WTC11 (cell line): ENCODE measurements around the gene PRKCE. TPM values are rescaled to one million over a fixed set of nuclear protein-coding genes. Genes with fewer than 3 reads are reported as not detected.

Experiments used
- ATAC-seq: fragments of 200-7000 bp; cut with Tn5 transposase; 2 replicates; pipeline ENCODE4 v1.10.0; 2021; ENCODE audit warnings: mild to moderate bottlenecking, moderate library complexity
- CTCF ChIA-PET: fragments of 300-600 bp; sonication (Branson Sonifier 250); formaldehyde crosslinking; loops from one replicate; lab custom pipeline; 2021; ENCODE audit warnings: antibody characterized with exemption; lab: Charles Lee
- POLR2A ChIA-PET: fragments of 350-600 bp; sonication (Branson Sonifier 250); formaldehyde crosslinking; loops from one replicate; lab custom pipeline; 2021; ENCODE audit warnings: antibody characterized with exemption; lab: Charles Lee
- DNase-seq: peaks from one replicate; pipeline ENCODE4 v3.0.0; 2021; ENCODE audit warnings: low spot score
- H3K27ac Mint-ChIP-seq: 2 replicates; pipeline ENCODE4 v1.8.0; 2021; ENCODE audit warnings: mixed read lengths
- H3K27me3 Mint-ChIP-seq: 2 replicates; pipeline ENCODE4 v1.8.0; 2021; ENCODE audit warnings: low read depth, mild to moderate bottlenecking, moderate library complexity, mixed read lengths
- H3K36me3 Mint-ChIP-seq: 2 replicates; pipeline ENCODE4 v1.8.0; 2021; ENCODE audit warnings: mixed read lengths
- H3K4me1 Mint-ChIP-seq: 2 replicates; pipeline ENCODE4 v1.8.0; 2022; ENCODE audit warnings: mixed read lengths
- H3K4me3 Mint-ChIP-seq: 2 replicates; pipeline ENCODE4 v1.8.0; 2021; ENCODE audit warnings: mild to moderate bottlenecking, moderate library complexity, mixed read lengths
- H3K9me3 Mint-ChIP-seq: 2 replicates; pipeline ENCODE4 v1.8.0; 2021; ENCODE audit warnings: mixed read lengths
- ARID4B ChIP-seq: sonication (generic); formaldehyde crosslinking; IDR thresholded peaks from 2 replicates; pipeline ENCODE4 v1.8.0; 2023; ENCODE audit warnings: missing genetic modification reagents, mild to moderate bottlenecking, borderline replicate concordance
- CREB1 ChIP-seq: sonication (generic); formaldehyde crosslinking; IDR thresholded peaks from 2 replicates; pipeline ENCODE4 v1.8.0; 2023; ENCODE audit warnings: mild to moderate bottlenecking, missing genetic modification reagents
- EMX1 ChIP-seq: fragments of 250-450 bp; sonication (Bioruptor Pico); IDR thresholded peaks from 2 replicates; pipeline ENCODE4 v1.8.0; 2021; ENCODE audit warnings: mild to moderate bottlenecking
- ETV6 ChIP-seq: sonication (generic); formaldehyde crosslinking; IDR thresholded peaks from 2 replicates; pipeline ENCODE4 v1.8.1; 2022; ENCODE audit warnings: mild to moderate bottlenecking, missing genetic modification reagents
- FOXP1 ChIP-seq: sonication (generic); formaldehyde crosslinking; IDR thresholded peaks from 2 replicates; pipeline ENCODE4 v1.8.0; 2022; ENCODE audit warnings: missing genetic modification reagents, mild to moderate bottlenecking, moderate library complexity, borderline replicate concordance
- FOXP4 ChIP-seq: sonication (generic); formaldehyde crosslinking; IDR thresholded peaks from 2 replicates; pipeline ENCODE4 v1.8.0; 2022; ENCODE audit warnings: mild to moderate bottlenecking, missing genetic modification reagents
- JAZF1 ChIP-seq: fragments of 250-450 bp; sonication (Bioruptor Pico); IDR thresholded peaks from 2 replicates; pipeline ENCODE4 v1.9.0; 2021; ENCODE audit warnings: moderate library complexity, mild to moderate bottlenecking, inconsistent platforms
- MLX ChIP-seq: sonication (generic); formaldehyde crosslinking; IDR thresholded peaks from 2 replicates; pipeline ENCODE4 v1.8.1; 2023; ENCODE audit warnings: mild to moderate bottlenecking, missing genetic modification reagents, moderate library complexity
- RELA ChIP-seq: sonication (generic); formaldehyde crosslinking; IDR thresholded peaks from 2 replicates; pipeline ENCODE4 v1.8.1; 2022; ENCODE audit warnings: missing genetic modification reagents, mild to moderate bottlenecking, borderline replicate concordance
- SP1 ChIP-seq: sonication (generic); formaldehyde crosslinking; conservative IDR thresholded peaks from 2 replicates; pipeline ENCODE4 v1.8.1; 2022; ENCODE audit warnings: missing genetic modification reagents
- ZNF121 ChIP-seq: sonication (generic); formaldehyde crosslinking; IDR thresholded peaks from 2 replicates; pipeline ENCODE4 v1.8.0; 2023; ENCODE audit warnings: missing genetic modification reagents
- ZNF219 ChIP-seq: sonication (generic); formaldehyde crosslinking; IDR thresholded peaks from 2 replicates; pipeline ENCODE4 v1.8.0; 2023; ENCODE audit warnings: missing genetic modification reagents, mild to moderate bottlenecking, borderline replicate concordance
- ZNF396 ChIP-seq: fragments of 250-450 bp; sonication (Bioruptor Pico); IDR thresholded peaks from 2 replicates; pipeline ENCODE4 v1.8.0; 2021; ENCODE audit warnings: mild to moderate bottlenecking, moderate library complexity, borderline replicate concordance
- ZNF423 ChIP-seq: fragments of 250-450 bp; sonication (Bioruptor Pico); IDR thresholded peaks from 2 replicates; pipeline ENCODE4 v2.1.2; 2022; ENCODE audit warnings: mild to moderate bottlenecking, moderate library complexity
- total RNA-seq: library from RNA; stranded (reverse); gene quantifications from 3 replicates; pipeline ENCODE4 v1.2.3, GENCODE V29; 2021
- TF ChIP-seq, protein P1 (sequence below): sonication (generic); formaldehyde crosslinking; IDR thresholded peaks from 2 replicates; pipeline ENCODE4 v1.8.1; 2022; ENCODE audit warnings: mild to moderate bottlenecking, moderate library complexity, missing genetic modification reagents
- TF ChIP-seq, protein P2 (sequence below): sonication (generic); formaldehyde crosslinking; IDR thresholded peaks from 2 replicates; pipeline ENCODE4 v1.8.0; 2022; ENCODE audit warnings: missing genetic modification reagents
- TF ChIP-seq, protein P3 (sequence below): sonication (generic); formaldehyde crosslinking; IDR thresholded peaks from 2 replicates; pipeline ENCODE4 v1.8.1; 2023; ENCODE audit warnings: mild to moderate bottlenecking, missing genetic modification reagents

Gene PRKCE
- total RNA-seq, 1 experiment from 2014 or later, result 5.8 TPM

- TF ChIP-seq MLX (CRISPR knock-in tag) (no peak), ZNF219 (CRISPR knock-in tag) (no peak), SP1 (CRISPR knock-in tag) (no peak), ZNF121 (CRISPR knock-in tag) (no peak), ARID4B (CRISPR knock-in tag) (no peak), FOXP1 (CRISPR knock-in tag) (no peak), JAZF1 (CRISPR knock-in tag) (no peak)
- TF ChIP-seq, protein P1, sequence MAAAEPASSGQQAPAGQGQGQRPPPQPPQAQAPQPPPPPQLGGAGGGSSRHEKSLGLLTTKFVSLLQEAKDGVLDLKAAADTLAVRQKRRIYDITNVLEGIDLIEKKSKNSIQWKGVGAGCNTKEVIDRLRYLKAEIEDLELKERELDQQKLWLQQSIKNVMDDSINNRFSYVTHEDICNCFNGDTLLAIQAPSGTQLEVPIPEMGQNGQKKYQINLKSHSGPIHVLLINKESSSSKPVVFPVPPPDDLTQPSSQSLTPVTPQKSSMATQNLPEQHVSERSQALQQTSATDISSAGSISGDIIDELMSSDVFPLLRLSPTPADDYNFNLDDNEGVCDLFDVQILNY (CRISPR knock-in tag), result no peak
- TF ChIP-seq, all 79 proteins: peak for 0
Measured at GRCh38 chr2:45646289-45646688, 5.2 kb upstream of the PRKCE start (continued).

- ATAC-seq, result no peak
- H3K27me3 Mint-ChIP-seq, result peaks cover 71% of the 10 kb centered on the region
- ChIA-PET POLR2A (no interaction called here), CTCF (interaction anchor here (0.6 to 1.5 kb wide), 2 partner anchors 9 to 131 kb away, joined by 3 to 6 read pairs; no protein-coding TSS in a partner anchor)
- TF ChIP-seq RELA (CRISPR knock-in tag) (no peak), EMX1 (no peak), FOXP4 (CRISPR knock-in tag) (no peak), CREB1 (CRISPR knock-in tag) (no peak), ZNF219 (CRISPR knock-in tag) (no peak), ZNF423 (CRISPR knock-in tag) (no peak), ZNF396 (CRISPR knock-in tag) (no peak), ETV6 (CRISPR knock-in tag) (no peak)
- TF ChIP-seq, protein P2, sequence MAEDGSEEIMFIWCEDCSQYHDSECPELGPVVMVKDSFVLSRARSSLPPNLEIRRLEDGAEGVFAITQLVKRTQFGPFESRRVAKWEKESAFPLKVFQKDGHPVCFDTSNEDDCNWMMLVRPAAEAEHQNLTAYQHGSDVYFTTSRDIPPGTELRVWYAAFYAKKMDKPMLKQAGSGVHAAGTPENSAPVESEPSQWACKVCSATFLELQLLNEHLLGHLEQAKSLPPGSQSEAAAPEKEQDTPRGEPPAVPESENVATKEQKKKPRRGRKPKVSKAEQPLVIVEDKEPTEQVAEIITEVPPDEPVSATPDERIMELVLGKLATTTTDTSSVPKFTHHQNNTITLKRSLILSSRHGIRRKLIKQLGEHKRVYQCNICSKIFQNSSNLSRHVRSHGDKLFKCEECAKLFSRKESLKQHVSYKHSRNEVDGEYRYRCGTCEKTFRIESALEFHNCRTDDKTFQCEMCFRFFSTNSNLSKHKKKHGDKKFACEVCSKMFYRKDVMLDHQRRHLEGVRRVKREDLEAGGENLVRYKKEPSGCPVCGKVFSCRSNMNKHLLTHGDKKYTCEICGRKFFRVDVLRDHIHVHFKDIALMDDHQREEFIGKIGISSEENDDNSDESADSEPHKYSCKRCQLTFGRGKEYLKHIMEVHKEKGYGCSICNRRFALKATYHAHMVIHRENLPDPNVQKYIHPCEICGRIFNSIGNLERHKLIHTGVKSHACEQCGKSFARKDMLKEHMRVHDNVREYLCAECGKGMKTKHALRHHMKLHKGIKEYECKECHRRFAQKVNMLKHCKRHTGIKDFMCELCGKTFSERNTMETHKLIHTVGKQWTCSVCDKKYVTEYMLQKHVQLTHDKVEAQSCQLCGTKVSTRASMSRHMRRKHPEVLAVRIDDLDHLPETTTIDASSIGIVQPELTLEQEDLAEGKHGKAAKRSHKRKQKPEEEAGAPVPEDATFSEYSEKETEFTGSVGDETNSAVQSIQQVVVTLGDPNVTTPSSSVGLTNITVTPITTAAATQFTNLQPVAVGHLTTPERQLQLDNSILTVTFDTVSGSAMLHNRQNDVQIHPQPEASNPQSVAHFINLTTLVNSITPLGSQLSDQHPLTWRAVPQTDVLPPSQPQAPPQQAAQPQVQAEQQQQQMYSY (CRISPR knock-in tag), result no peak
- TF ChIP-seq, protein P3, sequence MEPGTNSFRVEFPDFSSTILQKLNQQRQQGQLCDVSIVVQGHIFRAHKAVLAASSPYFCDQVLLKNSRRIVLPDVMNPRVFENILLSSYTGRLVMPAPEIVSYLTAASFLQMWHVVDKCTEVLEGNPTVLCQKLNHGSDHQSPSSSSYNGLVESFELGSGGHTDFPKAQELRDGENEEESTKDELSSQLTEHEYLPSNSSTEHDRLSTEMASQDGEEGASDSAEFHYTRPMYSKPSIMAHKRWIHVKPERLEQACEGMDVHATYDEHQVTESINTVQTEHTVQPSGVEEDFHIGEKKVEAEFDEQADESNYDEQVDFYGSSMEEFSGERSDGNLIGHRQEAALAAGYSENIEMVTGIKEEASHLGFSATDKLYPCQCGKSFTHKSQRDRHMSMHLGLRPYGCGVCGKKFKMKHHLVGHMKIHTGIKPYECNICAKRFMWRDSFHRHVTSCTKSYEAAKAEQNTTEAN (CRISPR knock-in tag), result no peak
- no peak overlapping the region for H3K4me3 Mint-ChIP-seq
- peaks cover 15% of the 10 kb centered on the region for H3K4me1 Mint-ChIP-seq
- H3K27ac Mint-ChIP-seq, result no peak overlapping the region
- no peaks in the 10 kb centered on the region for H3K9me3 Mint-ChIP-seq
- DNase-seq, result no peak
- H3K36me3 Mint-ChIP-seq, result no peaks in the 10 kb centered on the region
Measured at GRCh38 chr2:45647356-45647755, 4.1 kb upstream of the PRKCE start.
